GM21390 (cell line): Measurements from ENCODE around the gene STRA6.
A peak's percentile ranks its signal among the peaks of the same experiment; 100 is the strongest.
"Not testable (repeated sequence)": the region's sequence is repeated elsewhere in the genome, so short reads cannot be mapped to it uniquely, and the experiment has no call there.

Experiments
- ATAC-seq: cut with Tn5 transposase; IDR thresholded peaks from one replicate; pipeline ENCODE4 v1.9.1; 2021; ENCODE audit not compliant: unreplicated experiment

The STRA6 gene

GRCh38 chr15:74165461-74165860 lies 37.1 kb downstream of the STRA6 start:
- no peak for ATAC-seq

GRCh38 chr15:74162195-74162536 lies 40.4 kb downstream of the STRA6 start:
- ATAC-seq: not testable (repeated sequence)

GRCh38 chr15:74160390-74160789 lies 42.2 kb downstream of the STRA6 start:
- not testable (repeated sequence) for ATAC-seq

- no peak for ATAC-seq
Measured at GRCh38 chr15:74159773-74160172, 42.8 kb downstream of the STRA6 start.

- peak; percentile 73 for ATAC-seq
Measured at GRCh38 chr15:74158855-74159650, 43.5 kb downstream of the STRA6 start.

GRCh38 chr15:74157868-74158827 lies 44.4 kb downstream of the STRA6 start:
- ATAC-seq: no peak

GRCh38 chr15:74156678-74157411 lies 45.7 kb downstream of the STRA6 start:
- no peak for ATAC-seq

GRCh38 chr15:74155766-74156417 lies 46.7 kb downstream of the STRA6 start:
- no peak for ATAC-seq

- no peak for ATAC-seq
Measured at GRCh38 chr15:74147051-74147450, 55.5 kb downstream of the STRA6 start.

- ATAC-seq: no peak
Measured at GRCh38 chr15:74146277-74146800, 56.2 kb downstream of the STRA6 start.

- ATAC-seq: no peak
Measured at GRCh38 chr15:74144153-74144775, 58.3 kb downstream of the STRA6 start.

GRCh38 chr15:74141591-74141990 lies 61.0 kb downstream of the STRA6 start:
- no peak for ATAC-seq

GRCh38 chr15:74138642-74139041 lies 63.9 kb downstream of the STRA6 start:
- ATAC-seq: no peak

GRCh38 chr15:74137537-74137894 lies 65.1 kb downstream of the STRA6 start:
- ATAC-seq: no peak

- ATAC-seq: no peak
Measured at GRCh38 chr15:74136814-74137536, 65.6 kb downstream of the STRA6 start.

- no peak for ATAC-seq
Measured at GRCh38 chr15:74136540-74136813, 66.1 kb downstream of the STRA6 start.

GRCh38 chr15:74135041-74135565 lies 67.5 kb downstream of the STRA6 start:
- no peak for ATAC-seq

- no peak for ATAC-seq
Measured at GRCh38 chr15:74134387-74135027, 68.1 kb downstream of the STRA6 start.
